H1 (cell line): ENCODE data around the gene NDUFAF8. TPM values are rescaled to one million over a fixed set of nuclear protein-coding genes. Genes with fewer than 3 reads are reported as not detected.

Experiments
- CBX5 ChIP-seq: fragments of 300-800, 300-1000 bp; sonication (generic); IDR thresholded peaks from 2 replicates; pipeline ENCODE4 v1.7.1; 2016; ENCODE audit warnings: antibody characterized with exemption, low read length, low read depth
- HDAC2 ChIP-seq, 2 experiments: fragments of 300-600 bp in 1 of 2; sonication (generic) in 1 of 2; IDR thresholded peaks; 2 replicates each; pipeline ENCODE4 v1.6.1; 2011 to 2012; ENCODE audit warnings: low read depth in 2 of 2, low read length in 2 of 2, mild to moderate bottlenecking in 2 of 2, moderate library complexity in 2 of 2, borderline replicate concordance in 1 of 2, inconsistent platforms in 1 of 2
- polyA plus RNA-seq, 7 experiments: library from polyadenylated mRNA; depleted of rRNA in 3 of 7; stranded (reverse) in 5 of 7; unstranded in 2 of 7; fragments of >200 nt in 5 of 7; fragments of 200-250 nt in 2 of 7; gene quantifications; 1 replicate in 5 of 7; 2 replicates in 1 of 7; 4 replicates in 1 of 7; pipeline versions ENCODE4 v1.2.1 to v1.2.3, GENCODE V29; 2011 to 2013; ENCODE audit warnings: missing spikeins in 2 of 7, mixed read lengths in 2 of 7
- total RNA-seq: library from RNA; stranded (reverse); fragmentation: NEBNext Ultra II Directional; extraction: Animal tissue kit (Norgen Biotek cat#: 25700); gene quantifications from 2 replicates; pipeline ENCODE4 v1.2.1, GENCODE V29; 2021
- TF ChIP-seq, protein P1 (sequence below): fragments of 300-600 bp; sonication (generic); IDR thresholded peaks from 2 replicates; pipeline ENCODE4 v1.7.1; 2012; ENCODE audit warnings: low read length, moderate library complexity, mild to moderate bottlenecking, inconsistent platforms; ENCODE audit not compliant: insufficient replicate concordance

NDUFAF8 gene
- total and polyA plus RNA-seq, 2 of the 8 experiments (the other 6 are each of a cell fraction or from before 2014, with no cell fraction given): 48.9 to 91.1 TPM

DNA sequence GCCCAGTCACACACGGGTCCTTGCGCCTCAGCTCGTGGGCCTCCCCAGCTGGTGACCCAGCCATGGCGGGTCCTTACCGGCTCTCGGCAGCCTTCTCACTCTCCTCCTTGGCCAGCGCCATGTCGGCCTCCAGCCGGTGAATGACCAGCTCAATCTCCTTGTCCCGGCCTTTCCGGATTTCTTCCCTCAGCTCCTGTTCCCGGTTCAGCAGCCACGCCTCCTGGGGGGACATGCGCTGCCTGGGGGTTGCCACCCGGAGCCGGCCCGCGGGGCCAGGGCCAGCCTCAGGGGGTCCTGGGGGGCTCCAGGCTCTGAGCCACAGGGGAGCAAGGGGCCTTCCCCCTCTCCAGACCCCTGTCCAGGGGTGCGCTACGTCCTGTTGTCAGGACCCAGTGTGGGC lies 48.0 kb upstream of the NDUFAF8 start (continued):
- TF ChIP-seq, protein P1, sequence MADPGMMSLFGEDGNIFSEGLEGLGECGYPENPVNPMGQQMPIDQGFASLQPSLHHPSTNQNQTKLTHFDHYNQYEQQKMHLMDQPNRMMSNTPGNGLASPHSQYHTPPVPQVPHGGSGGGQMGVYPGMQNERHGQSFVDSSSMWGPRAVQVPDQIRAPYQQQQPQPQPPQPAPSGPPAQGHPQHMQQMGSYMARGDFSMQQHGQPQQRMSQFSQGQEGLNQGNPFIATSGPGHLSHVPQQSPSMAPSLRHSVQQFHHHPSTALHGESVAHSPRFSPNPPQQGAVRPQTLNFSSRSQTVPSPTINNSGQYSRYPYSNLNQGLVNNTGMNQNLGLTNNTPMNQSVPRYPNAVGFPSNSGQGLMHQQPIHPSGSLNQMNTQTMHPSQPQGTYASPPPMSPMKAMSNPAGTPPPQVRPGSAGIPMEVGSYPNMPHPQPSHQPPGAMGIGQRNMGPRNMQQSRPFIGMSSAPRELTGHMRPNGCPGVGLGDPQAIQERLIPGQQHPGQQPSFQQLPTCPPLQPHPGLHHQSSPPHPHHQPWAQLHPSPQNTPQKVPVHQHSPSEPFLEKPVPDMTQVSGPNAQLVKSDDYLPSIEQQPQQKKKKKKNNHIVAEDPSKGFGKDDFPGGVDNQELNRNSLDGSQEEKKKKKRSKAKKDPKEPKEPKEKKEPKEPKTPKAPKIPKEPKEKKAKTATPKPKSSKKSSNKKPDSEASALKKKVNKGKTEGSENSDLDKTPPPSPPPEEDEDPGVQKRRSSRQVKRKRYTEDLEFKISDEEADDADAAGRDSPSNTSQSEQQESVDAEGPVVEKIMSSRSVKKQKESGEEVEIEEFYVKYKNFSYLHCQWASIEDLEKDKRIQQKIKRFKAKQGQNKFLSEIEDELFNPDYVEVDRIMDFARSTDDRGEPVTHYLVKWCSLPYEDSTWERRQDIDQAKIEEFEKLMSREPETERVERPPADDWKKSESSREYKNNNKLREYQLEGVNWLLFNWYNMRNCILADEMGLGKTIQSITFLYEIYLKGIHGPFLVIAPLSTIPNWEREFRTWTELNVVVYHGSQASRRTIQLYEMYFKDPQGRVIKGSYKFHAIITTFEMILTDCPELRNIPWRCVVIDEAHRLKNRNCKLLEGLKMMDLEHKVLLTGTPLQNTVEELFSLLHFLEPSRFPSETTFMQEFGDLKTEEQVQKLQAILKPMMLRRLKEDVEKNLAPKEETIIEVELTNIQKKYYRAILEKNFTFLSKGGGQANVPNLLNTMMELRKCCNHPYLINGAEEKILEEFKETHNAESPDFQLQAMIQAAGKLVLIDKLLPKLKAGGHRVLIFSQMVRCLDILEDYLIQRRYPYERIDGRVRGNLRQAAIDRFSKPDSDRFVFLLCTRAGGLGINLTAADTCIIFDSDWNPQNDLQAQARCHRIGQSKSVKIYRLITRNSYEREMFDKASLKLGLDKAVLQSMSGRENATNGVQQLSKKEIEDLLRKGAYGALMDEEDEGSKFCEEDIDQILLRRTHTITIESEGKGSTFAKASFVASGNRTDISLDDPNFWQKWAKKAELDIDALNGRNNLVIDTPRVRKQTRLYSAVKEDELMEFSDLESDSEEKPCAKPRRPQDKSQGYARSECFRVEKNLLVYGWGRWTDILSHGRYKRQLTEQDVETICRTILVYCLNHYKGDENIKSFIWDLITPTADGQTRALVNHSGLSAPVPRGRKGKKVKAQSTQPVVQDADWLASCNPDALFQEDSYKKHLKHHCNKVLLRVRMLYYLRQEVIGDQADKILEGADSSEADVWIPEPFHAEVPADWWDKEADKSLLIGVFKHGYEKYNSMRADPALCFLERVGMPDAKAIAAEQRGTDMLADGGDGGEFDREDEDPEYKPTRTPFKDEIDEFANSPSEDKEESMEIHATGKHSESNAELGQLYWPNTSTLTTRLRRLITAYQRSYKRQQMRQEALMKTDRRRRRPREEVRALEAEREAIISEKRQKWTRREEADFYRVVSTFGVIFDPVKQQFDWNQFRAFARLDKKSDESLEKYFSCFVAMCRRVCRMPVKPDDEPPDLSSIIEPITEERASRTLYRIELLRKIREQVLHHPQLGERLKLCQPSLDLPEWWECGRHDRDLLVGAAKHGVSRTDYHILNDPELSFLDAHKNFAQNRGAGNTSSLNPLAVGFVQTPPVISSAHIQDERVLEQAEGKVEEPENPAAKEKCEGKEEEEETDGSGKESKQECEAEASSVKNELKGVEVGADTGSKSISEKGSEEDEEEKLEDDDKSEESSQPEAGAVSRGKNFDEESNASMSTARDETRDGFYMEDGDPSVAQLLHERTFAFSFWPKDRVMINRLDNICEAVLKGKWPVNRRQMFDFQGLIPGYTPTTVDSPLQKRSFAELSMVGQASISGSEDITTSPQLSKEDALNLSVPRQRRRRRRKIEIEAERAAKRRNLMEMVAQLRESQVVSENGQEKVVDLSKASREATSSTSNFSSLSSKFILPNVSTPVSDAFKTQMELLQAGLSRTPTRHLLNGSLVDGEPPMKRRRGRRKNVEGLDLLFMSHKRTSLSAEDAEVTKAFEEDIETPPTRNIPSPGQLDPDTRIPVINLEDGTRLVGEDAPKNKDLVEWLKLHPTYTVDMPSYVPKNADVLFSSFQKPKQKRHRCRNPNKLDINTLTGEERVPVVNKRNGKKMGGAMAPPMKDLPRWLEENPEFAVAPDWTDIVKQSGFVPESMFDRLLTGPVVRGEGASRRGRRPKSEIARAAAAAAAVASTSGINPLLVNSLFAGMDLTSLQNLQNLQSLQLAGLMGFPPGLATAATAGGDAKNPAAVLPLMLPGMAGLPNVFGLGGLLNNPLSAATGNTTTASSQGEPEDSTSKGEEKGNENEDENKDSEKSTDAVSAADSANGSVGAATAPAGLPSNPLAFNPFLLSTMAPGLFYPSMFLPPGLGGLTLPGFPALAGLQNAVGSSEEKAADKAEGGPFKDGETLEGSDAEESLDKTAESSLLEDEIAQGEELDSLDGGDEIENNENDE: no peak
- no peak for TF ChIP-seq CBX5
- no peak for TF ChIP-seq HDAC2 (IDR thresholded peaks at IDR 0.05; ENCODE audit: borderline replicate concordance in 1 of 2, low read depth in 2 of 2, low read length in 2 of 2)
- TF ChIP-seq, all 59 proteins: peak for 0
